HG03280 (cell line): Measurements from ENCODE around the gene NFXL1.

ENCODE experiments used
- ATAC-seq: cut with Tn5 transposase; IDR thresholded peaks from one replicate; pipeline ENCODE4 v1.9.1; 2021; ENCODE audit warnings: mild to moderate bottlenecking, moderate library complexity; ENCODE audit not compliant: unreplicated experiment

The NFXL1 gene

DNA sequence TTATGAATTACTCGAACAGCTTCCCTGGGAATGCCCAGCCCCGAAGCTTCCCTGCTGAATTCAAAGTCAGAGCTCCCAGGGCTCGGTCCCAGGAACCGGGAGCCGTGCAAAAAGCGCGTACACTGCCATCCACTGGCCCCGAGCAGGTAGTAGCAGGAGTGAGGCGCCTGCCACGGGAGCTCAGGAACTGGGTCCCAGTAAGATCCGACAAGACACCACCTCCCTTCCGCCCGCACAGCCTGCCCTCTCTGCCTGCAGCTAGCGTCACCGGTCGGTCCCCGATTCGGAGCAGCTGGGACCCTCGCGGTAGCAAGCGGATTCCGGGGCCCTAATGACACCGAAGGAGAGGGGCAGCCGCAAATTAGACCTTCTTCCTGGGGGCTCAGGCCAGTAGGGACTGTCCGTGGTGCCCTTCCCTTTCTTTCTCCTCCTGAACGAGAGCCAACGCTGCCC lies 77.7 kb downstream of the NFXL1 start:
- peak; percentile 67 for ATAC-seq

DNA sequence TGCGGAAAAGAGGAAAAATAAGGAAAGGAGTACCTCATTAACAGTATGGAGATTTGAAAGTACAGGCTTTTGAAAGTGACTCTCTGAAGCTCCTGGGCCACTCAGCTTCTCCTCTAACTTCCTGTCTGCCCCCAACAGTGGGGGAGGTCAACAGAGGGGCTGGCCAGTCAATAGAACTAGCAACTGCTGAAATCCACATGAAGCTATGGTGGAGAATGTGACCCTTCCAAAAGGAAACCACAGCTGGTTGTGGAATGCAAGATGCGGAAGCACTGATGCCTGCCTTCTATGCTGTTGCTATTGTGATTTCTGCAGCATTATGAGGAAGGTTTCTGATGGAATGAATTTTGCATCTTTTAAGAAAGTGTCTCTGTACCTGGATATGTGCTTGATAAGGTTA lies 78.9 kb downstream of the NFXL1 start:
- no peak for ATAC-seq

DNA sequence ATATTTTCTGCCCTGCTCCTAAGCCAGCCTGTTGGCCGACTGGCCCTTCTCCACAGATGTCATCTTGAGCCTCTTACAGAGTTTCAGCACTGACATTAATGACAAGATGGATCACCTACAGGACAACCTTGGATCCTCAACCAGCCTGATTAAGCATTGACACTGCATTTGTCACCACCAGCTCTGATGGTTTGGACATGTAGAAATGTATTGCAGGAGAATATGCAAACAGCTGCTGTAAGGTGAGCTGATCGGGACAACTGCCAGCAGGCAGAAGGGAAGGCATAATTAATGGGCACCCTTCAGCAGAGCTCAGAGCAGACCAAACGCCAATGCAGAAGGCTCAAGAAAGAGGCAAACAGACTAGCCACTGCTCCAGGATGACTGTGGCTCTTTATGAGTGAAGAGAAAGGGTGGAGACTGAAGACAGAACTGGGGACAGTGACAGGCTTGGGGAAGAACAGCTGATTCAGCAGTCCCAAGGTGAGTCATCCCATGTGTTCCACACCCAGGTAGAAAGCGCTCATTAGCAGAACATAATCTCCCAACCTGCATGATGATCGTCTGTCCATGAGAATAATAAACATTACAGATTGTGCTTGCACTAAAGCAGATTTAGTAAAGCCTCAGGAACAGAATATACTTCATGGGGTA lies 83.2 kb downstream of the NFXL1 start:
- ATAC-seq, result no peak

DNA sequence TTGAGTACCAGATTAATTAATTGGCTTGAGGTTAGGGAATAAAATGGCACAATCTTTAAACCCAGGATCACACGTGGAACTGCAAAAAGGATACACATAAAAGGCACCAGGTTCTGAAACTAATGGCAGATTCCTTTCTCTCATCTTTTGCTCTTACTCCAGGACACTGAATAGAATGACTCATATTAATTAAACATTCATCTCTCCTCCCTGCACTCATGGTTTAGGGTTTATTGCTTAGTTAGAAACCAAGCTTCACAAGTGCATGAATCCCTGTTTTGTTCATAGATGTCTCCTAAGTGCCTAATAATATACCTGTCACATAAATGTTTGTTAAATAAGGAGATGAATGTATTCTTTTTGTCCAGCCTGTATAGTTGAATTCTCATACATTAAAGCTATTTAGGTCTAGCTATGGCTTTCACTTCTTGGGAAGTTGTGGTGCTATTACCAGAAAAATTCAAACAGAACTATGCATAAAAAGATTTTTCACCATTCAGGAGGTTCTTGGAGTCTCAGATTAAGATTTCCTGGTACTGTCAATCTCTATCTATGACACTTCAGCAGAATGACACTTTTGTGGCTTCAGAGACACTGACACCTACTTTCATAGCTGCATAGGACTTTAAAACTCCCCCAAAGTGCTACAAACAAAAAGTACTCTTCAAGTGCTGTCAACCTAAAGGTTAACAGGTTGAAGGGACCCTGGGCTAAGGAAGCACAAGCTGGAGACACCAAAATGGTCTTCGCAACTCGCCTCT lies 83.9 kb downstream of the NFXL1 start:
- ATAC-seq, result no peak

DNA sequence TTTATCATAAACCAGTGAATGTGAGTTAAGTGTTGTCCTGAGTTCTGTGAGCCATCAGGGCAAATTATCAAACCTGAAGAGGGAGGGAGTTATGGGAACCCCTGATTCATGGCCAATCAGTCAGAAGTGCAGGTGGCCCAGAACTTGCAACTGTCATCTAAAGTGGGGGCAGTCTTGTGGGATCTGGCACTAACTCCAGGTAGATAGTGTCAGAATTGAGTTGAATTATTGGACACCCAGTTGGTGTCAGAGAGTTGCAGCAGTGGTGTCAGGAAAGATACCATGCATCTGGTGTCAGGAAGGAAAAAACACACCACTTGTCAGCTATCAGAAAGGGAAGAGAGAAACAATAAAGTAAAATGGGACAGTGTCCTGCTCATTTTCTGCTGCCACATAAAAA lies 84.9 kb downstream of the NFXL1 start:
- ATAC-seq, result no peak

DNA sequence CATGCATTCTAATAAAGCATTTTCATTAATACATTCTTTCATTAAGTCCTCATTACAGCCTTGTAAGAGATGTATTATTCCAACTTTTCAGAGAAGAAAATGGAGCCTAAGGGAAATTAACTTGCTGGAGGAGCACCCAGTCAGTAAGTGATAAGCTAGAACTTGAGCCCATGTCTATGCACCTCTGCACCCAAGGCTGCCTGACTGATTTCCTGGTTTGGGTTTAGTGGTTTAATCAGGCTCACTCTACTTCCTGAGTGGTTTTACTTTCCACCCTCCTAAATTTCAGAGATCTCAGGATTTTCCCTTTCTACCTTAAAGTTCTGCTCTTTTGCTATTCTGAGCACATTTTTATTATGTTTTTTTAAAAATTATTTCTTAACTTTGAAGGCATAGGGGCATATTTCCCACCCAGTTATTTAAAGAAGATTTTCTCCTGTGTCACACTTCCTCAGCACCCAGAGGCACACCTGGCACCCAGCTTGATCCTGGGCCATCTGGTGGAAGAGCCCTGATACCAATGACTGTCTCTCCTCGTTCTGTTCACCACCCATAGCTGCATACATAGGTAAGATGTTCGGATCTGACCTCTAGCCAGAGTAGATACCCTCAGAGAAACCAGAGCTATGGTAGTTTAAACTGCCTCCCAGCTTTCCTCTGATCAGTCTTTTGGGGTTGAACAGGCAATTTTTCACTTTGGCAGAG lies 86.9 kb downstream of the NFXL1 start:
- ATAC-seq, result no peak

DNA sequence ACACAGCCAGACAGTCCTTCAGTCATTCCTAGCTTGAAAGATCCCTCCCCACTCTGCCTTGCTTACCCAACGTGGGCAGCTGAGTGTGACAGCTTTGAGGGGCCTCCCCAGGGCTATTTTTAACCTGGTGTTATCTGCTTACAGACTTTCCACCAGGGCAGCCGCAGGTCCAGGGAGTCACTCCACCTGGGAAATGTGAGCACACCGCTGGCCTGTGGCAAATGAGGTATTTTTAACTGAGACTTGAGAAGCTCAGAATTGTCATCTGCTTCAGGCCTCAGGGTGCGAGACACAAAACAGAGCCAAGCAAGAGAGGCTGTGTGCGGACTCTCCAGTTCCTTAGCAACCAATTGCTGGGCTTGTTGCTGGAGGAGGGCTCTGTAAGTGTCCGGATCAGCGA lies 89.5 kb downstream of the NFXL1 start:
- no peak for ATAC-seq

DNA sequence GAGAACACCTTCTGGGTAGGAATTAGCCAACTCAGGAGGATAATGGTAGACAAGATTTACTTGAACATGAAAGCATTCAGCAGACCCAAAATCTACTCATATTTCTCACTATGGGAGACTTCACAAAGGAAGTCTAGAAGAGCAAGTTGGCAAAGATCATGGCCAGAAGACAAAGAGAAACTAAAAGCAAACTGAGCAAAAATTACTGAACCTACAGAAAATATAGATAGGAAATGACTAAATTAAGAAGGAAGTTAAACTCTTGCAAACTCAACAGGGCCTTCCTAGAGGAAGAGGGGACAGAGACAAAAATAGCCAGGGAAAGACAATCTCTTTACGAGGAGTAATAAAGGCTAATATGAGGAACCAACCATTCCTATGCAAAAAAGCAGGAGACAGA lies 95.2 kb downstream of the NFXL1 start:
- no peak for ATAC-seq

DNA sequence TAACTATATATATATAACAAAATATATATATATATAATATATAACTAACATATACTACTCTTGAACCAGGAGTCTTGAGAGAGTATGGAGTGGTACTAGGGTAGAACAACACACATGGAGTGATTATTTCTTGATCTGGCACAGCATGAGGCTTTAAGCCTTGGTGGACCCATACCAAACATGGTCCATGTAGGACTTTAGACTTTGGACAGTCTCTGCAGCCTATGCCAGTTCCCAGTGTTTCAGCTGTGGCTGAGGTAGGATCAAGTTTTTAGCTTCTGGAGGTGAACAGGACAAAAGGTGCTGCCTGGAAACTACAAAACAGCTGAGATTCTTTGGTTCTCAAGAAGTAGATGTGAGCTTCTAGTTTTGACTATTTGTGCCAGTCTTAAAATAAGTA lies 97.1 kb downstream of the NFXL1 start:
- no peak for ATAC-seq

DNA sequence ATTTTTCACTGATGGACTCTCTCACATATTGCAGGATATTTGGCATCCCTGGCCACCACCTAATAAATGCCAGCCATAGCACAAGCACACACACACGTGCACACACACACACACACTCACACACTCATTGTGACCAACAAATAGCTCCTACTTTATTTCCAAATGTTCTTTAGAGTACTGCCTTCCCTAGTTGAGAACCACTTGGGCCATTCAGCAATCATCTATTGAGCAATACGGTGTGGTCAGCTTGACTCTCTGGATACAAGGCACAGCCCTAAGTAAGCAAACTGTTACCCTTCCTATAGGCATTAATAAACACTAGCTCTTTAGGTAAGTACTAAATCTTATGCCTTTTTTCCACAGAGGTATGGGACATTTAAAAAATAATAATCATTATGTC lies 97.6 kb downstream of the NFXL1 start:
- no peak for ATAC-seq

DNA sequence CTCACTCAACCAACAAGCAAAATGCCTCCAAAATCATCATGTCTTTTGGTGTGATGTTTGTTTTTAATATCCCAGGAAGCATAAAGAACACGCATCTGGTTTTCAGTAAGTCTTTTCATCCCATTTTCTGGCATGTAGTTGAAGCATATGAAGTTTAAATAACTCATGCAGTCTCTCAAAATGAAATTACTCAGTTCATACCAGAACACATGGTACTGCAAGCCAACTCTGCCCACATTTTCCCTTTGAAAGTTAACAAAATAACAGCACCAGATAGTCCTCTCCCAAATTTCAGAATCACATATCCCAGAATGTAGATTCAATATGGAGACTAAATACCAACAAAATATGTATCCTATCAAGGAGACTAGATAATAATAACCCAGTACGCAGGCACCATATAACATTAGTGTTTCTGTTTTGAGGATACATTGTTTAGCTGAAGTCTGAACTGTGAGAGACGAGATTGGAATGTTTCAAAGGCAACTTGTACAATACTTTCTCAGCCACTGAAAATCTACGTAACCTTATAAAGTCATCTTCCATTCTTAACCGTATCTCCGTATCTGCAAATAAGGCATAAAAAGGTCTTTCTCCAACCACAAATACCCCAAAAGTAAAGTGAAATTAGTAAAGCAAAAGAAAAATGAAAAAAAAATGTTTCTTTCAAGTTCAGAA lies 99.6 kb downstream of the NFXL1 start:
- ATAC-seq, result no peak

DNA sequence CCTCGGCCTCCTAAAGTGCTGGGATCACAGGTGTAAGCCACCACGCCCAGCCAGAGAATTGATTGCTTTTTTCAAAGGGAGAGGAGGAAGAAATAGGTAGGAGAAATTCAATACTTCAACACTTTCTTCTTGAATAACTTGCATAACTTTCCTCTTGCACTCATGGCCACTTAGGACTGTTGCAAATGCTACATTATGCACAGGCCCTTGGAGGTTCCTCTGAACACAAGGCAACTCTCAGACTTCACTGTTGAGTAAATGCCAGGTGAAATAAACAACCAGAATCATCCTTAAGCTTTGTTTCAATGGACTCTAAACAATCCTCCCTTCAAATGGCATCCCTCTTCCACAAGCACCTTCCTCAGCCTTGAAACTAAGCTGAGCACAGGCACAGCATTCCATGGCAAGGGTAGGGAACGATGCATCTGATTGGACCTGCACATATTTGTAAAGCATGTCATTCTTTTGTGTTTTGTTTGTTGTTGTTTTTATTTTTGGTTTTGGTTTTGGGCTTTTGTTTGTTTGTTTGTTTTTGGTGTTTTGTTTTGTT lies 104.7 kb downstream of the NFXL1 start:
- ATAC-seq, result no peak

DNA sequence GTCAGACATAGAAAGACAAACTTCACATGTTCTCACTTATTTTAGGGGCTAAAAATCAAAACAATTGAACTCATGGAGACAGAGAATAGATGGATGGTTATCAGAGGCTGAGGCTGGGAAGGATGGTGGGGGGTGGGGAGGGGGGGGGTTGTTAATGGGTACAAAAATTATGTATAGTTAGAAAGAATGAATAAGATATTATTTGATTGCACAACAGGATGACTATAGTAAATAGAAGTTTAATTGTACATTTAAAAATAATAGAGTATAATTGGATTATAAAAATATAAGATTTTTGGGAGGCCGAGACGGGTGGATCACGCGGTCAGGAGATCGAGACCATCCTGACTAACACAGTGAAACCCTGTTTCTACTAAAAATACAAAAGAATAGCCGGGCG lies 109.8 kb downstream of the NFXL1 start:
- no peak for ATAC-seq

DNA sequence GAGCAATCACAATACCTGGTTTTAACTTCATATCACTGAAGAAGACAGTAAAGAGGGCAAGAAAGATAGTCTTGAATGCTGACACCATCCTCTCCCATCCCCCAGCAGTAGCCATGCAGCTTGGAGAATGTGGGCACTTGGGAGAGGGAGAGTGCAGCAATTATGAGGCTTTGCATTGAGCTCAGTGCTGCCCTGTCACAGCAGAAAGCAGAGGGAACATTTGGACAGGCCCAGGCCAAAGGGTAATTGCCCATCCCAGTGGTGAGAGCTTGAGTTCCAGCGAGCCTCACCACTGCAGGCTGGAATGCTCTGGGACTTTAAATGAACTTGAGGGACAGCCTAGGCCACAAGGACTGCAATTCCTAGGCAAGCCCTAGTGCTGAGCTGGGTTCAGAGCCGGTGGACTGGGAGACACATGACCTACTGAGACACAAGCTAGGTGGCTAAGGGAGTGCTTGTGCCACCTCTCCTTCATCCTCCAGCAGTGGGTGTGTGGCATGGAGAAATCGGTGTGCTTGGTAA lies 112.8 kb downstream of the NFXL1 start:
- no peak for ATAC-seq

DNA sequence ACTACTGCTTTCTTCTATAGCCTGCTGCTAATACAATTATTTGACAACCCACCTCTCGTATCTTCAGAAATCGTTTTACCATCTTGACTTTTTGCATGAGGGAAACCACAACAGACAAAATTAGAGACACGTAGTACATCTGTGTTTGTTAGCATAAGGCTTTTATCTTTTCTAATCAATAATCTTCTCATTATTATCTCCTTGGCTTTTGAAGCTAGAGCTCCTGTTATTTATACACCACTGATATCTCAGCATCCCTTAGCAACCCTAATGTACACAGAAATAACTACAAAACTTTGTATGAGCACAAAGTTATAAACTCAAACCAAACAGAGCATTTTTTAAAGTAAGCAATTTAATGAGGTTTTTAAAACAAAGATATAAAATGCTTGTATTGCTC lies 116.2 kb downstream of the NFXL1 start:
- no peak for ATAC-seq
